ENCODE results near the gene BRMS1.
"Not testable (repeated sequence)": the region's sequence is repeated elsewhere in the genome, so short reads cannot be mapped to it uniquely, and the experiment has no call there.

Gene BRMS1

GRCh38 chr11:66344550-66345315, at the start of gene BRMS1:
TSS of gene BRMS1 (minus strand) at chr11:66345104. CDS start at chr11:66342234, 2,870 bp downstream.
- DNase-seq (ENCODE audit: low read depth in 2 of 2): peak; percentile 87 to 92

- no peak for DNase-seq (ENCODE audit: low read depth in 2 of 2)
Measured at GRCh38 chr11:66393954-66394353, 49.0 kb upstream of the BRMS1 start.

GRCh38 chr11:66391322-66391721, 46.4 kb upstream of the BRMS1 start:
- DNase-seq (ENCODE audit: low read depth in 2 of 2): no peak

- peak; percentile 40 to 59 for DNase-seq (ENCODE audit: low read depth in 2 of 2)
Measured at GRCh38 chr11:66388780-66389386, 44.0 kb upstream of the BRMS1 start.

- DNase-seq (ENCODE audit: low read depth in 2 of 2): peak; percentile 76 to 82
Measured at GRCh38 chr11:66386171-66387069, 41.5 kb upstream of the BRMS1 start.

- not testable (repeated sequence) for DNase-seq (ENCODE audit: low read depth in 2 of 2)
Measured at GRCh38 chr11:66384316-66384715, 39.4 kb upstream of the BRMS1 start.

GRCh38 chr11:66380264-66380663, 35.4 kb upstream of the BRMS1 start:
- not testable (repeated sequence) for DNase-seq (ENCODE audit: low read depth in 2 of 2)

- DNase-seq (ENCODE audit: low read depth in 2 of 2): not testable (repeated sequence)
Measured at GRCh38 chr11:66373690-66374287, 28.9 kb upstream of the BRMS1 start.

GRCh38 chr11:66373265-66373664, 28.4 kb upstream of the BRMS1 start:
- DNase-seq (ENCODE audit: low read depth in 2 of 2): no peak

- peak; percentile 68 to 77 for DNase-seq (ENCODE audit: low read depth in 2 of 2)
Measured at GRCh38 chr11:66371627-66372415, 26.9 kb upstream of the BRMS1 start, which contains the start of gene SLC29A2. TSS of gene SLC29A2 (minus strand) at chr11:66371760. CDS start at chr11:66371591, 169 bp downstream.

- no peak for DNase-seq (ENCODE audit: low read depth in 2 of 2)
Measured at GRCh38 chr11:66369073-66369894, 24.4 kb upstream of the BRMS1 start.

GRCh38 chr11:66368484-66368883, 23.6 kb upstream of the BRMS1 start:
- no peak for DNase-seq (ENCODE audit: low read depth in 2 of 2)

- no peak for DNase-seq (ENCODE audit: low read depth in 2 of 2)
Measured at GRCh38 chr11:66367561-66368312, 22.8 kb upstream of the BRMS1 start.

- DNase-seq (ENCODE audit: low read depth in 2 of 2): no peak
Measured at GRCh38 chr11:66366844-66367477, 22.1 kb upstream of the BRMS1 start.

- DNase-seq (ENCODE audit: low read depth in 2 of 2): no peak
Measured at GRCh38 chr11:66365711-66366619, 21.1 kb upstream of the BRMS1 start.

- no peak for DNase-seq (ENCODE audit: low read depth in 2 of 2)
Measured at GRCh38 chr11:66365166-66365565, 20.3 kb upstream of the BRMS1 start.

- peak; percentile 61 to 73 for DNase-seq (ENCODE audit: low read depth in 2 of 2)
Measured at GRCh38 chr11:66363805-66364535, 19.1 kb upstream of the BRMS1 start.
